GM21717 (cell line): ENCODE results near the gene GRID2.
"Not testable (repeated sequence)": the region's sequence is repeated elsewhere in the genome, so short reads cannot be mapped to it uniquely, and the experiment has no call there.

Experiments
- ATAC-seq: cut with Tn5 transposase; IDR thresholded peaks from one replicate; pipeline ENCODE4 v1.9.1; 2021; ENCODE audit warnings: mild to moderate bottlenecking, moderate library complexity; ENCODE audit not compliant: unreplicated experiment

The GRID2 gene

DNA sequence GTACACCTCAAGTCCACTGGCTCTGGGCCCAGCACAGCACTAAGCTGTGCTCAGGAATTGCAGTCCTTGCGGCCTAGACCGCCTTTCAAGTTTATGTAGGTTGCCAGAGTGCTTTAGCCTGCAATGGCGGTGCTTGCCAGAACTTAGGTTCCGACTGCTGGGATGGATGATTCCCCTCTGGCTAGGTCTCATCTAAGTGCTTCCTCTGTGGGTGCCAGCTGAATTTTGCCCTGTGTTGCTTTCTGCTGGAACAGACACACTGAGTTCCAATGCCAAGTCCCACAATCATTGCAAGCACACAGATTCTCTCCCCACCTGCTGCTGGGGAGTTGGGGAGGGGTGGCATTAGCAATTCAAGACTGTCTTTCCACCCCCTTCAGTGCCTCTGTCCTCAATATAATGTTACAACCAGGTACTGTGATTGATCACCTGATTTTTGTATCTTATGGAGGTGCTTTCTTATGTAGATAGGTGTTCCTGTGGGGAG is 129.5 kb downstream of the GRID2 start:
- no peak for ATAC-seq

DNA sequence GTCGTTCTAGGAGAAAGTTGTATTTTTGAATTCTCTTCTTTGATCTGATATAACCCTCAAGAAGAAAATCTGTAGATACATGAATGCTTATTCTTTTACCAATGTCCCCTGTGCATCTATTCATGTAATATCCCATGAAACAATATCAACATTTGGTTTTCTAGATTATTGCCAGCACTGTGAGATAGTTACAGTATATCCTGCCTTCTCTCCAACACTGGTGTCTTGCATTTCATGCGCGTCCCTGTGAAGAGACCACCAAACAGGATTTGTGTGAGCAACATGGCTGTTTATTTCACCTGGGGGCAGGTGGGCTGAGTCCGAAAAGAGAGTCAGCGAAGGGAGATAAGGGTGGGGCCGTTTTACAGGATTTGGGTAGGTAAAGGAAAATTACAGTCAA is 135.0 kb downstream of the GRID2 start:
- not testable (repeated sequence) for ATAC-seq

DNA sequence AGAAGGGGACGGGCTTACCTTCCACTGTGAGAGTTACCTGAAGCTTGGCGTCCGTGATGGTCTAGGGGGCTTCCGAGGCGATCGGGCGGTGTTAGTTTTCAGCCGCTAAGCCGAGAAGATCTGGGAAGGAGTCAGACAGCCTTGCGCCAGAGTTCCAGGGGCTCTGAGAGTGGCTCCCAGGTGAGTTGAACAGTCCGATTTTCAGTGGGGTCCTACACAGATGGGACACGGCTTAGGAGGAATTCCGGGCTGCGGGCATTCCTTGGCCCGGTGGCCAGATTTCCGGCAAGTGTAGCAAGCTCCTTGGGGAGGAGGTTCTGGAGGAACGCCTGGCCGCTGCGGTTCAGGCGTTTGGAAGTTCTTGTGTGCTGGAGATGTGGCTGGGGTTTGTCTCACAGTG is 138.4 kb downstream of the GRID2 start:
- not testable (repeated sequence) for ATAC-seq

DNA sequence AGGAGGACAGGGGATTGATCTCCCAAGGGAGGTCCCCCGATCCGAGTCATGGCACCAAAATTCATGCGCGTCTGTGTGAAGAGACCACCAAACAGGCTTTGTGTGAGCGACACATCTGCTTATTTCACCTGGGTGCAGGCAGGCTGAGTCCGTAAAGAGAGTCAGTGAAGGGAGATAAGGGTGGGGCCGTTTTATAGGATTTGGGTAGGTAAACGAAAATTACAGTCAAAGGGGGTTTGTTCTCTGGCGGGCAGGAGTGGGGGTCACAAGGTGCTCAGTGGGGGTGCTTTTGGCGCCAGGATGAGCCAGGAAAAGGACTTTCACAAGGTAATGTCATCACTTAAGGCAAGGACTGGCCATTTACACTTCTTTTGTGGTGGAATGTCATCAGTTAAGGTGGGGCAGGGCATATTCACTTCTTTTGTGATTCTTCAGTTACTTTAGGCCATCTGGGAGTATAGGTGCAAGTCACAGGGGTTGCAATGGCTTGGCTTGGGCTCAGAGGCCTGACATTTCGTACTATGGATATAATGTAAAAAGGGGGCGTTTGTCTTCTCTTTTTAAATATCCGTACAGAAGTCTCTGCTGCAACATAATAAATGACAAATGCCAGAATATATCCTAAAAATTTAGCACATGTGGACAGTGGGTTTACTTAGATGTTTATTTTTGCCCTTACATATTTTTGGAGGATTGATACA is 140.5 kb downstream of the GRID2 start:
- not testable (repeated sequence) for ATAC-seq

DNA sequence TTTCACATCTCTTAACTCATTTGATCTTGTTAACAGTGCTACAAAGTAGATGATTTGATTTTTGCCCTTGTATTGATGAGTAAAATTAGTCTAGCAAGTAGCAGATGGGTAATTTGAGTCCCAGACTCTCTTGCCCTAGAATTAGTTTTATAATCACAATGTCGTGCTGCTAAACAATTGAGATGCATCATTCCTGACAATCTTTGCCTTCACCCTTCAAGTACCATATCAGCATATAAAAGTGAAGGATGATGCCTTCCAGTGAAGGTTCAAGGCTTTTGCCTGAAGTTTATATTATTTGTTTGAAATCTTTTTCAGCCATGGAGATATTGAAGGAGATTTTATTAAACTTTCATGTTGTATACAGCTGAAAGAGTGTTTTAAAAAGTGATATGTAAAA is 141.4 kb downstream of the GRID2 start:
- no peak for ATAC-seq

DNA sequence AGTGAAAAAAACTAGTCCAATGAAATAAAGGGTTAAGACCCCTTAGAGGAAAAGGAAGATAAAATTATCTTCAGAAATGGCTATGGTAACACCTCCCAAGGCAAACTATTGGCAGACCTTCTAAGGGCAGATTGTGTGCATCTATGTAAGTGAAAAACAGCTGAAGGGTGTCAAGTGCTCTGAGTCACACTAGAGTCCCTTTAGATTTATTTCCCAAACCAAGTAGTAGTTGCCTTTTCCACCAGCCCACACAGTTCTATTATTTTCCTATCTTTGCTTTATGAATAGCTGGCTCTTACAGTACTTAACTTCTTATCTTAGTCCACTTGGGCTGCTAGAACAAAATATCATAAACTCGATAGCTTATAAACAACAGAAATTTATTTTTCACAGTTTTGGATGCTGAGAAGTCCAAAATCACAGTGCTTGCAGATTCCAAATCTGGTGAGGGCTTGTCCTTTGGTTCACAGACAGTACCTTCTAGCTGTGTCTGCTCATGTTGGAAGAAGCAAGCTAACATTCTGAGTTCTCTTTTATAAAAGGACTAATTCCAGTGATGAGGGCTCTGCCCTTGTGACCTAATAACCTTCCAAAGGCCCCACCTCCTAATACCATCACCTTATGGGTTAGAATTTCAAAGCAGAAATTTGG is 143.6 kb downstream of the GRID2 start:
- no peak for ATAC-seq

DNA sequence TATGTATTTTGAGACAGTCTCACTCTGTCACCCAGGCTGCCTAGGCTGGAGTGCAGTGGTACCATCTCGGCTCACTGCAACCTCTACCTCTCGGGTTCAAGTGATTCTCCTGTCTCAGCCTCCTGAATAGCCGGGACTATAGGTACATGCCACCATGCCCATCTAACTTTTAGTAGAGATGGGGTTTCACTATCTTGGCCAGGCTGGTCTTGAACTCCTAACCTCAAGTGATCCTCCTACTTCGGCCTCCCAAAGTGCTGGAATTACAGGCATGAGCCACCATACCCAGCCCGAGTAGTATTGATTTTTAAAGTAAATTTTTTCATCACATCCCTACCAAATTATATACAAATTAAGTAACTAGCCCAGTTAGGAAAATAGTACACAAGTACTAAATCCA is 144.4 kb downstream of the GRID2 start:
- not testable (repeated sequence) for ATAC-seq

GRCh38 chr4:92450694-92451093 is 146.9 kb downstream of the GRID2 start:
- ATAC-seq, result no peak

DNA sequence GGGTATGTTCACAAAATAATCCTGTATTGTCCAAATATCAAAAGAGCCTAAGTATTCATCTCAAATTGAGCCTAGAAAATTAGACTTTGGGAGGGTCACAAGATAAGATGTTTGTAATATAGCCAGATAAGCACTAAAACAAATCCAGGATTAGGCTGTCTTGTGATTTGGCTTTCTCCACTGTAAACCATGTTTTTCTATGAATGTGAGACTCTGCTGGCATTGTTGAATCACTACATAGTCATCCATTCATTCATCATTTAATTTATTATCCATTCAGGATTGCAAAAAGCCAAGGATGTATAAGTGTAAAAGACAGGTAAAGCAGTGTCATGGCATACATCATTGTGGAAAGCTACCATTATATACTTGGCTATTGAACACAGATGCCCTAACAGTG is 148.0 kb downstream of the GRID2 start:
- ATAC-seq, result no peak

- not testable (repeated sequence) for ATAC-seq
These were observed 148.6 kb downstream of the GRID2 start for GRCh38 chr4:92452383-92452782.

DNA sequence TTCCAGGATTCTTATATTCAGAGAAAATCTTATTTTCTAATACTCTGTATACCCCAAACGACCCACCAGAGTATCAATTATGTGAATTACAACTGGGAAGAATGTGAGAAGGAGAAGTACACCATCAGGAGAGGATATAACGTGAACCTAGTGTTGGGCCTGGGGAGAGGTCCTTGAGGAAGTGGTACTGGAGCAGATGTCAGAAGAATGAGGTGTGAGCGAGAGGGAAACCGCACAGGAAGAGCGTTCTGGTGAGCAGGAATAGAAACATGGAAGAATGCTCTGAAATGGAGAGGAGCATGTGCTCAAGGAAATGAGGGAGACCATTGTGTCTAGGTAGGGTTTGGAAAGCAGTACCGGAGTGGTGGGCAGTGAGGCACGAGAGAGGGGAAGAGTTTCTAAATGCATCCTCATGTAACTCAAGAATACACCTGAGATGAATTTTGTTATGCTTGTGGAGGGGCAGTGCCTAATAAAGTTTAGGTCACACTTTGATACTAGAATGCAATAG is 151.6 kb downstream of the GRID2 start:
- ATAC-seq, result no peak

DNA sequence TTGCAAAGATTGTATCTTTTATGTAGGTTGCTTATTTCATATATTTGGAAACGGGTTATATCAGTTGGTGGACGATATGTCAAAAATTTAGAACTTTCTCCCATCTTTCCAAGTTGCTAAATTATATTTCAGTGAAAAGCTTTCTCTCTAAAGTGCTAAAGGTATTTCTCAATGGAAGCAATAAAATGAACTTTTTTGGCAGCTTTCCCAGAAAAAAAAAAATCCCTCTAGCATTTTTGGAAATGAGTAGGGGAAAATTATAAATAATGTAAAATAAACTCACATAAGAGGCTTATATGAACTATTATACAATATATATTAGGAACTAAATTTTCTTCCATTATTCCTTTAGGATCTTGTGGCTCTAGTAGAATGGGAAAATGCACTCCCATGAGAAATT is 152.2 kb downstream of the GRID2 start:
- no peak for ATAC-seq

DNA sequence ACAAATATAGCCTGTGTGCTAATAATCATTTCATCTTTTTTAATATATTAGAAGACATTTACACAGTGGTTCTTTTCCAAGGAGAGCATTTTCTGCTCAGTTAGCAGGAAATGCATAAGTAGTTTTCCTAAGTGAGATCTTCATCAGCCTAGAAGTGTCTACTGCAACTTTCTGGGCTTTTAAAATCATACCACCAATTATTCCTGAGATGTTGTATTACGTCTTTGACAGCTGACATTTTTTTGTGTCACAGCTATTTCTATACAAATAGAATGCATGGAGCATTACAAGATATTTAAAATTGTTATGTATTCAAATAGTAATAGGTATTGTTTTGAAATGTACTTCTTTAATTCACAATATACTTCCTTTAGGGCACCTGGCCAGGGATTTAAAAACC is 158.0 kb downstream of the GRID2 start:
- no peak for ATAC-seq

DNA sequence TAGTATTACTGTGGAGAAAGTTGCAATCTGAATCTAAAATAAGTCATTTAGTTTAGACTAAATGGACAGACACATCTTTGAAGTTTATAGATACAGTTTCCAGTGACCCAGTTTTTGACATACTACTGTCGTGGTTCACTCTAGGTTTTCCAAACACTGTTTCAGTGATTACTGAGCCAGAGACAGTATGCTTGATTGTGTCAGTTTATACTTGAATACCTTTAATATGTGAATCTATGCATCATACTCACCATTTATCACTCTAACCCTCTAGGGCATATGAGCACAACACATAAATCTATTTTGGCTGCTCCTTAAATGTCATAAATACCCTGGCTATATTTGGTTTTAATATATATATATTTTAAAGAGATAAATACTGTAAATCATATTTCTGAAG is 173.5 kb downstream of the GRID2 start:
- ATAC-seq, result no peak

GRCh38 chr4:92483341-92483740 is 179.6 kb downstream of the GRID2 start:
- ATAC-seq, result no peak

DNA sequence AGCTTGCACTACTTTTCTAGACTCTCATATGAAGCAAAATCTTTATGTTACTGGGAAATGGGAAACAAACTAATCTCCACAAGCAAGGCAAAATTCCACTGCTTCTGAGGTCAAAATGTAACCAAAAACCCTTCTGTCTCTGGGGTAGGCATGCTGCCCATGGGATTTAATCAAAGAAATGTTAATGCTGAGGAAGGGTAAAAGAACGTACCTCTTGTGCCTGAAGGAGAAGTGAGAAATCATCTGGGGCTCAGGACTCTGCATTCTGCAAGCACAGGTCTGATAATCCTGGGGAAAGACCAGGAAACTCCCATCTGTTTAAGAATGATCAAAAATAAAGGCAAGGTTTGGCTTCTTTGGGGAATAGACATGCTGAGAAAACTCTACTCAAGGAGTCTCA is 184.7 kb downstream of the GRID2 start:
- no peak for ATAC-seq

DNA sequence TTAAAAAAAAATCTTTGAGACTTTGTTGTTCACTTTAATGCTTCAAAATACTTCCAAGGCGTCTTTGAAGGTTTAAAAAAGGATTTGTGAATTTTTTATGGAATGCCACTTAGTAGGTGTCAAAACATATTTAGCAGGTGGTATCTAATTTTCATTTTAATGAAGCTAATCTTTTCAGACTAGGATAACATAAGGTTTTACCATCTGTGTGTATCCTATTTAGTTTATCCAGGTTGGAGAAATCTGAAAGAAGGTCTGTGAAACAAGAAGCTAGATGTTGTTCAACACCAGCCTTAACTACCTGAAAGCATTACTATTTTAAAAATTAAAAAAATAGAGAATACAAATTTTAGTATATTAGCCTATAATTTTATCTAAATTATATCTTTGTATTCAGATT is 193.4 kb downstream of the GRID2 start:
- ATAC-seq, result no peak

DNA sequence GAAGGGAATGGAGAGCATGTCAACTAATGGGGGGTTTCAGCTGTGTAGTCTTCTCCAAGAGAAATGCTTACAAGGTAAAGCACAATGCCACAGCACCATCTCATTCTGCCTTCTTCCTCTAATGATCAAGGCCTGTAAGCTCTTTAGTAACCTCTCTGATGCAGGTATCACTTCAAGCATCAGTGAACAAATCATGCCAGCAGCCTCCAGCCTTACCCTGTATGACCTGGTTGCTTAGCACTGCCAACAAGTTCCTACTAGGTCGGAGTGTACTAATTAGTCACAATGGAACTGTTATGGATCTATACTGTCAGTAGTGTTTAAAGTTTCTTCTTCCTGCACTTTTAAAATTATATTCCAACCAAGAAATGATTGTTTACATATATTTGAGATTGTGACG is 197.7 kb downstream of the GRID2 start:
- ATAC-seq, result no peak

DNA sequence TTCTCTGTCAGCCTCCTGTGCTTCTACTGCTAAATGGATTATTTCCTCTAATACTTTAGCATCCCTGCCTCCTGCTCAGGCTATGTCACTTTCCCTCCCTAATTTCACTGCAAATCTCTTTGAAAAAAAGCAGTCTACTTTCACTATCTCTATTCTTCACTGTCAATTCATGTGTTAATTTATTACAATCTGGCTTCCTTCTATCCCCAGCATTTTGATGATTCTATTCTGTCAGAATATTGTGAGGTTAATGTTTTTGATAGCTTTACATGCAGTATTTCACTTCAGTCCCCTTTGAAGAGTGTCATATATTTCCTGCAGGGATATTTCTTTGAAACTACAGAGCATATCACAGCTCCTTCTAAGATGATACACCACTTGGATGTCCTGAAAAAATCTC is 203.2 kb downstream of the GRID2 start:
- ATAC-seq, result no peak

GRCh38 chr4:92514627-92515026 is 210.9 kb downstream of the GRID2 start:
- ATAC-seq, result no peak

GRCh38 chr4:92516450-92516849 is 212.7 kb downstream of the GRID2 start:
- ATAC-seq, result no peak

- no peak for ATAC-seq
These were observed 216.0 kb downstream of the GRID2 start for GRCh38 chr4:92519727-92520126.
